ENCODE results near the gene SF3B1.

Gene SF3B1

DNA sequence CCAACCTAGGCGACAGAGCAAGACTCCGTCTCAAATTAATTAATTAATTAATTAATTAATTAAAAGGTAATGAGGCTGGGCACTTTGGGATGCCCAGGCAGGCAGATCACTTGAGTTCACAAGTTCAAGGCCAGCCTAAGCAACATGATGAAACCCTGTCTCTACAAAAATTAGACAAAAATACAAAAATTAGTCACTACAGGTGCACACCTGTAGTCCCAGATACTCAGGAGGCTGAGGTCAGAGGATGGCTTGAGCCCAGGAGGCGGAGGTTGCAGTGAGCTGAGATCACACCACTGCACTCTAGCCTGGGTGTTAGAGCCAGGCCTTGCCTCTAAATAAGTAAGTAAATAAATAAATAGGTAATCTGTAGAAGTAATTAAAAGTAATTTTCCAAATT, 6.8 kb downstream of the SF3B1 start:
- no peak for ATAC-seq

DNA sequence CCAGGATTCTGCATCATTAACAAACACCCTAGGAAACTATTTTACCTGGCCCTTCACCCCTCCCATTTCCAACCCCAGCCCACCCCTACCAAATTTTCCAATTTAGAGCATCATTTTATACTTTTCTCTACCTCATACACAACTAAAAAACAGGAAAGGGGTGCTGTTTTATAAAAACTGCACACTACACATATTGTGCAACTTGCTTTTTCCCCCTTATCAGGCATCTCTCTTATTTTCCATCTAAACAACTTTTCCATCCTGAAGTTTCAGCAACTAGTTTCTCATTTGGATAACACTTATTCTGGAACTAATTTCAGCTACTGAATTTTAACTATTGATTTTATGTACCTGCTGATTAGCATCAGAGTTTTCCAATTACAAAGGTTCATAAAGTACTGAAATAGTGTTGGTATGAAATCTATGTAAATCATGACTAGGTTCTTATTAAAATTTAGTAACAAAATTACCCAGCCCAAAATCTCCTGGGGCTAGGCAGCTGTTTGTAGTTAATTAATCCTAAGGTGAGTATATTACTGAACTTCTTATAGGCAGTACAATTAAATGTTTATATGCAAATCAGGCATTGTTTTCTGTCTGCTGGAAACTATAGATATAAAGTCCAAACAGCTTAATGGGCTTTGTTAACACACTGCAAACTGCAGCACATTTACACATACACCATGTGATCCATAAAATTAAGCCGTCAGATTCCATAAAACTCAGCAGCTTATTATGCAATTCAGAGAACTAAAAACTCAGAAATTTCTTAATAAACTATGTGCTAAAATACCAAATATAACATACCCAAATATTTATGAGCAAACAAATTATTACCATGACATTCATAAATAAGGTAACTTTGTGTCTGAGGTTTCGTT, 7.9 kb downstream of the SF3B1 start:
- ATAC-seq: no peak
- TF ChIP-seq, protein P1, sequence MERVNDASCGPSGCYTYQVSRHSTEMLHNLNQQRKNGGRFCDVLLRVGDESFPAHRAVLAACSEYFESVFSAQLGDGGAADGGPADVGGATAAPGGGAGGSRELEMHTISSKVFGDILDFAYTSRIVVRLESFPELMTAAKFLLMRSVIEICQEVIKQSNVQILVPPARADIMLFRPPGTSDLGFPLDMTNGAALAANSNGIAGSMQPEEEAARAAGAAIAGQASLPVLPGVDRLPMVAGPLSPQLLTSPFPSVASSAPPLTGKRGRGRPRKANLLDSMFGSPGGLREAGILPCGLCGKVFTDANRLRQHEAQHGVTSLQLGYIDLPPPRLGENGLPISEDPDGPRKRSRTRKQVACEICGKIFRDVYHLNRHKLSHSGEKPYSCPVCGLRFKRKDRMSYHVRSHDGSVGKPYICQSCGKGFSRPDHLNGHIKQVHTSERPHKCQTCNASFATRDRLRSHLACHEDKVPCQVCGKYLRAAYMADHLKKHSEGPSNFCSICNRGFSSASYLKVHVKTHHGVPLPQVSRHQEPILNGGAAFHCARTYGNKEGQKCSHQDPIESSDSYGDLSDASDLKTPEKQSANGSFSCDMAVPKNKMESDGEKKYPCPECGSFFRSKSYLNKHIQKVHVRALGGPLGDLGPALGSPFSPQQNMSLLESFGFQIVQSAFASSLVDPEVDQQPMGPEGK (CRISPR knock-in tag; IDR thresholded peaks at IDR 0.05; ENCODE audit: borderline replicate concordance): no peak
- TF ChIP-seq RARB (CRISPR knock-in tag; IDR thresholded peaks at IDR 0.05) (no peak), ZFP3 (CRISPR knock-in tag; IDR thresholded peaks at IDR 0.05) (no peak), TCF4 (CRISPR knock-in tag; IDR thresholded peaks at IDR 0.05; ENCODE audit: borderline replicate concordance) (no peak), ZNF70 (CRISPR knock-in tag; IDR thresholded peaks at IDR 0.05) (no peak), CSDC2 (CRISPR knock-in tag; IDR thresholded peaks at IDR 0.05) (no peak), ZFP30 (CRISPR knock-in tag; IDR thresholded peaks at IDR 0.05) (no peak)
- TF ChIP-seq, protein P2, sequence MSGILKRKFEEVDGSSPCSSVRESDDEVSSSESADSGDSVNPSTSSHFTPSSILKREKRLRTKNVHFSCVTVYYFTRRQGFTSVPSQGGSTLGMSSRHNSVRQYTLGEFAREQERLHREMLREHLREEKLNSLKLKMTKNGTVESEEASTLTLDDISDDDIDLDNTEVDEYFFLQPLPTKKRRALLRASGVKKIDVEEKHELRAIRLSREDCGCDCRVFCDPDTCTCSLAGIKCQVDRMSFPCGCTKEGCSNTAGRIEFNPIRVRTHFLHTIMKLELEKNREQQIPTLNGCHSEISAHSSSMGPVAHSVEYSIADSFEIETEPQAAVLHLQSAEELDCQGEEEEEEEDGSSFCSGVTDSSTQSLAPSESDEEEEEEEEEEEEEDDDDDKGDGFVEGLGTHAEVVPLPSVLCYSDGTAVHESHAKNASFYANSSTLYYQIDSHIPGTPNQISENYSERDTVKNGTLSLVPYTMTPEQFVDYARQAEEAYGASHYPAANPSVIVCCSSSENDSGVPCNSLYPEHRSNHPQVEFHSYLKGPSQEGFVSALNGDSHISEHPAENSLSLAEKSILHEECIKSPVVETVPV (CRISPR knock-in tag; IDR thresholded peaks at IDR 0.05): no peak
- TF ChIP-seq, protein P3, sequence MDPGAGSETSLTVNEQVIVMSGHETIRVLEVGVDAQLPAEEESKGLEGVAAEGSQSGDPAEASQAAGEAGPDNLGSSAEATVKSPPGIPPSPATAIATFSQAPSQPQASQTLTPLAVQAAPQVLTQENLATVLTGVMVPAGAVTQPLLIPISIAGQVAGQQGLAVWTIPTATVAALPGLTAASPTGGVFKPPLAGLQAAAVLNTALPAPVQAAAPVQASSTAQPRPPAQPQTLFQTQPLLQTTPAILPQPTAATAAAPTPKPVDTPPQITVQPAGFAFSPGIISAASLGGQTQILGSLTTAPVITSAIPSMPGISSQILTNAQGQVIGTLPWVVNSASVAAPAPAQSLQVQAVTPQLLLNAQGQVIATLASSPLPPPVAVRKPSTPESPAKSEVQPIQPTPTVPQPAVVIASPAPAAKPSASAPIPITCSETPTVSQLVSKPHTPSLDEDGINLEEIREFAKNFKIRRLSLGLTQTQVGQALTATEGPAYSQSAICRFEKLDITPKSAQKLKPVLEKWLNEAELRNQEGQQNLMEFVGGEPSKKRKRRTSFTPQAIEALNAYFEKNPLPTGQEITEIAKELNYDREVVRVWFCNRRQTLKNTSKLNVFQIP (CRISPR knock-in tag; IDR thresholded peaks at IDR 0.05; ENCODE audit: borderline replicate concordance, low read depth): no peak

More for the DNA sequence above, 6.8 kb downstream of the SF3B1 start:
- TF ChIP-seq, protein P3 (CRISPR knock-in tag; IDR thresholded peaks at IDR 0.05; ENCODE audit: borderline replicate concordance, low read depth): no peak
- TF ChIP-seq ZNF8 (CRISPR knock-in tag; IDR thresholded peaks at IDR 0.05): no peak
- no peak for TF ChIP-seq GLIS3 (CRISPR knock-in tag; IDR thresholded peaks at IDR 0.05)
- no peak for TF ChIP-seq OSR1 (CRISPR knock-in tag; IDR thresholded peaks at IDR 0.05)
- TF ChIP-seq, protein P2 (CRISPR knock-in tag; IDR thresholded peaks at IDR 0.05): no peak
- TF ChIP-seq ZC3H10 (CRISPR knock-in tag; IDR thresholded peaks at IDR 0.05): no peak
- no peak for TF ChIP-seq ZFP3 (CRISPR knock-in tag; IDR thresholded peaks at IDR 0.05)
- no peak for TF ChIP-seq ZFP30 (CRISPR knock-in tag; IDR thresholded peaks at IDR 0.05)
- TF ChIP-seq SNAI2 (CRISPR knock-in tag; IDR thresholded peaks at IDR 0.05): no peak
- no peak for TF ChIP-seq TCF4 (CRISPR knock-in tag; IDR thresholded peaks at IDR 0.05; ENCODE audit: borderline replicate concordance)

DNA sequence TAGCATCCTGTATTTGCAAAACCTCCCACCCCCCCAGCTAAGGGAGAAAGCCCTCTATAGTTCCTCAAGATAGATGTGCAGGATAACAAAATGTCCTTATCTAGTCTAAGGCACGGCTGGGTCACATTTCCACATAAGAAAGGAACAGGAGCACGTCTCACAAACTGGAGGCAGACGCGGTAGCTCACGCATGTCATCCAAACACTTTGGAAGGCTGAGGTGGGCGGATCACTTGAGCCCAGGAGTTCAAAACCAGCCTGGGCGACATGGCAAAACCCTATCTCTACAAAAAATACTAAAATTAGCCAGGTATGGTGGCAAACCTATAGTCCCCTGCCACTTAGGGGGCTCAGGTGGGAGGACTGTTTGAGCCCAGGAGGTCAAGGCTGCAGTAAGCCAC, 9.3 kb downstream of the SF3B1 start:
- no peak for ATAC-seq
- TF ChIP-seq ESRRG (CRISPR knock-in tag; IDR thresholded peaks at IDR 0.05): no peak
- TF ChIP-seq, protein P4, sequence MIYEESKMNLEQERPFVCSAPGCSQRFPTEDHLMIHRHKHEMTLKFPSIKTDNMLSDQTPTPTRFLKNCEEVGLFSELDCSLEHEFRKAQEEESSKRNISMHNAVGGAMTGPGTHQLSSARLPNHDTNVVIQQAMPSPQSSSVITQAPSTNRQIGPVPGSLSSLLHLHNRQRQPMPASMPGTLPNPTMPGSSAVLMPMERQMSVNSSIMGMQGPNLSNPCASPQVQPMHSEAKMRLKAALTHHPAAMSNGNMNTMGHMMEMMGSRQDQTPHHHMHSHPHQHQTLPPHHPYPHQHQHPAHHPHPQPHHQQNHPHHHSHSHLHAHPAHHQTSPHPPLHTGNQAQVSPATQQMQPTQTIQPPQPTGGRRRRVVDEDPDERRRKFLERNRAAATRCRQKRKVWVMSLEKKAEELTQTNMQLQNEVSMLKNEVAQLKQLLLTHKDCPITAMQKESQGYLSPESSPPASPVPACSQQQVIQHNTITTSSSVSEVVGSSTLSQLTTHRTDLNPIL (CRISPR knock-in tag; IDR thresholded peaks at IDR 0.05; ENCODE audit: low read depth): no peak
- no peak for TF ChIP-seq ZFP30 (CRISPR knock-in tag; IDR thresholded peaks at IDR 0.05)
- TF ChIP-seq ZC3H10 (CRISPR knock-in tag; IDR thresholded peaks at IDR 0.05): no peak
- TF ChIP-seq ZFP3 (CRISPR knock-in tag; IDR thresholded peaks at IDR 0.05): no peak
- TF ChIP-seq ISL1 (CRISPR knock-in tag; IDR thresholded peaks at IDR 0.05): no peak
- no peak for TF ChIP-seq TCF4 (CRISPR knock-in tag; IDR thresholded peaks at IDR 0.05; ENCODE audit: borderline replicate concordance)
- TF ChIP-seq OSR1 (CRISPR knock-in tag; IDR thresholded peaks at IDR 0.05): no peak
- no peak for TF ChIP-seq TOX (CRISPR knock-in tag; IDR thresholded peaks at IDR 0.05; ENCODE audit: borderline replicate concordance)
- TF ChIP-seq CSDC2 (CRISPR knock-in tag; IDR thresholded peaks at IDR 0.05): no peak

Measured in SK-N-SH treated with all-trans-retinoic acid at 6 μM for 48 hours (cell line).